Upper lobe of right lung (tissue), 1 donor: ENCODE measurements around the gene DSCAM. TPM values are rescaled to one million over a fixed set of nuclear protein-coding genes. Genes with fewer than 3 reads are reported as not detected.

ENCODE experiments used
- ATAC-seq: fragments of 200-7000 bp; cut with Tn5 transposase; one replicate; pipeline ENCODE4 v1.9.1; 2020; ENCODE audit warnings: mild to moderate bottlenecking, moderate library complexity
- DNase-seq: peaks from one replicate; pipeline ENCODE4 v3.0.0-alpha.2; 2020
- H3K27ac ChIP-seq: fragments of 200-600 bp; one replicate; pipeline ENCODE4 v1.8.0; 2022
- H3K27me3 ChIP-seq: fragments of 200-600 bp; one replicate; pipeline ENCODE4 v1.8.0; 2022; ENCODE audit warnings: mild to moderate bottlenecking
- H3K36me3 ChIP-seq: fragments of 200-600 bp; one replicate; pipeline ENCODE4 v1.8.0; 2022
- H3K4me1 ChIP-seq: fragments of 200-600 bp; one replicate; pipeline ENCODE4 v1.8.0; 2022
- H3K4me3 ChIP-seq: fragments of 200-600 bp; one replicate; pipeline ENCODE4 v1.8.0; 2022; ENCODE audit warnings: mild to moderate bottlenecking
- H3K9me3 ChIP-seq: fragments of 200-600 bp; one replicate; pipeline ENCODE4 v1.8.0; 2022
- CTCF ChIP-seq: fragments of 200-600 bp; IDR thresholded peaks from one replicate; pipeline ENCODE4 v1.8.0; 2022; ENCODE audit warnings: antibody characterized with exemption
- intact Hi-C: fragments of 100-400 bp; cut with DNase I; formaldehyde crosslinking; loops from one replicate; pipeline ENCODE4 v1.11.0; 2022
- total RNA-seq: library from RNA; stranded (reverse); fragmentation: NEBNext Ultra II Directional; extraction: Animal tissue kit (Norgen Biotek cat#: 25700); gene quantifications from one replicate; pipeline ENCODE4 v1.2.1, GENCODE V29; 2021
- donor health status: DM: no; HTN: yes; CAD: no; lungs with severe emphysema.

DSCAM gene
- total RNA-seq, 1 donor from 2014 or later, result not detected

DNA sequence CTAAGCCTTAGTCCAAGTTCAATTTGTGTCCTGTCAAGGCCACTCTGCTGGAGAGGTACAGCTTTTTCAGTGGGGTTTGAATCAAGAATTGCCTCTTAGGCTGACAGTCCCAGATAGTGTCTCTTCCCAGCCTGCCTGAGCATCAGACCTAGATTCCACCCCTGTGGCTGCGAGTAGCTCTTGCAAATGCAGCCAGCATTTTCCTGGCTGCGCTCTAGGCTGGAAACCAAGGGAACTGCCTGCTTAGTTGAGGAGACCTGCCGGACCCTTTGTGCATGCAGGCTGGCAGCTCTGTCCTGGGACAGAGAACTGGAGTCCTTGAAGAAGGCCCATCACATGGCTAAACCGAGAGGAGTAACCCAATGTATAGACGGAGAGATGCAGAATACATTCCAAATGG is 686.0 kb downstream of the DSCAM start:
- ATAC-seq, result no peak
- no peak for TF ChIP-seq CTCF
- Histone ChIP-seq H3K4me1 (no peaks in the 10 kb centered on the region), H3K36me3 (no peaks in the 10 kb centered on the region), H3K27me3 (no peaks in the 10 kb centered on the region), H3K27ac (no peak overlapping the region), H3K4me3 (no peak overlapping the region), H3K9me3 (no peaks in the 10 kb centered on the region)
- no peak for DNase-seq
- intact Hi-C loops, result no loop called here

GRCh38 chr21:40158366-40158765 is 688.6 kb downstream of the DSCAM start:
- Histone ChIP-seq H3K27me3 (no peaks in the 10 kb centered on the region), H3K9me3 (no peaks in the 10 kb centered on the region), H3K4me1 (no peaks in the 10 kb centered on the region), H3K27ac (no peak overlapping the region), H3K36me3 (no peaks in the 10 kb centered on the region), H3K4me3 (no peak overlapping the region)
- ATAC-seq (no peak), DNase-seq (no peak)
- intact Hi-C loops, result no loop called here
- no peak for TF ChIP-seq CTCF

DNA sequence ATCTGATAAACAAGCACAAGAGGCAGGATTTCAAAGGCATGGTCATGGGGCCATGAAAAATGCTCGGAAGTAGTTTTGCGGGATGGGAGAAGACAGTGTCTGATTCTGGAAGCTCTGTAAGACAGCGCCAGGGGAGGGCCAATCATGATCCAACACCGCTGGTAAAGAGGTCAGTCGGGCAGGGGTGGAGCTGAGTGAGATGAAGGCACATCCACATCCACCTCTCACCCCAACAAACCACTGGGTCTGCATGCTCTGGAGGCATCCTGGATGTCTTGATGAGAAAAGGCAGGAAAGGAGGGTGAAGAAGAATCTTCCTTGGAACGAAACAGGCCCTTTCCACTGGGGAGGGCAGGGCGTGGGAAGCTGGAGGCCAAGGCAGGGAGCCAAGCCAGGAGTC is 691.4 kb downstream of the DSCAM start:
- no peak for TF ChIP-seq CTCF
- no peaks in the 10 kb centered on the region for H3K4me1 ChIP-seq

GRCh38 chr21:40153351-40153750 is 693.6 kb downstream of the DSCAM start:
- H3K9me3 ChIP-seq, result no peaks in the 10 kb centered on the region
- intact Hi-C loops, result no loop called here
- no peak overlapping the region for H3K27ac ChIP-seq
- TF ChIP-seq CTCF, result no peak
- no peaks in the 10 kb centered on the region for H3K36me3 ChIP-seq
- ATAC-seq (no peak), DNase-seq (no peak)
- no peaks in the 10 kb centered on the region for H3K4me1 ChIP-seq
- H3K27me3 ChIP-seq, result no peaks in the 10 kb centered on the region
- no peak overlapping the region for H3K4me3 ChIP-seq

More for the DNA sequence above, 691.4 kb downstream of the DSCAM start:
- ATAC-seq (no peak), DNase-seq (no peak)
- intact Hi-C loops, result no loop called here
- Histone ChIP-seq H3K27me3 (no peaks in the 10 kb centered on the region), H3K9me3 (no peaks in the 10 kb centered on the region), H3K27ac (no peak overlapping the region), H3K36me3 (no peaks in the 10 kb centered on the region), H3K4me3 (no peak overlapping the region)

DNA sequence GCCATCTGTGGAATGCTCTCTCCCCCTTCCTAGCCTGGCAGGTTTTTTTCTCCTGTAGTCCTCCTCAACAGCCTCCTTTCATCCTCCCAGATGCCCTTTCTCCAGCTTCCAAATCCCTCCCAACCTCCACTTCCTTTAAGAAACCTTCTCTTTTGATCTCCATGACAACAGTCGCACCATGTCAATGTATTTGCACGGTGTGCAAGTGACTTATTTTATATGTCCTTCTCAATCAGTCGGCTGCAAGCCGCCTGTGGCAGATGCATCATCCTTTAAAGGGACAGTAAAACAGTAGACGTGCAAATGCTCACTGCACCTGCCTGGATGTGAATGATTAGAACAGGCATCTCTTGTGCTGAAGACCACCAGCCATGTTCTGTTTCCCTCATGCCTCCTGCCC is 694.5 kb downstream of the DSCAM start:
- DNase-seq (no peak), ATAC-seq (no peak)
- no peak overlapping the region for H3K27ac ChIP-seq
- intact Hi-C loops, result no loop called here
- no peaks in the 10 kb centered on the region for H3K4me1 ChIP-seq
- no peaks in the 10 kb centered on the region for H3K27me3 ChIP-seq
- H3K9me3 ChIP-seq, result no peaks in the 10 kb centered on the region
- no peak overlapping the region for H3K4me3 ChIP-seq
- no peak for TF ChIP-seq CTCF
- H3K36me3 ChIP-seq, result no peaks in the 10 kb centered on the region

DNA sequence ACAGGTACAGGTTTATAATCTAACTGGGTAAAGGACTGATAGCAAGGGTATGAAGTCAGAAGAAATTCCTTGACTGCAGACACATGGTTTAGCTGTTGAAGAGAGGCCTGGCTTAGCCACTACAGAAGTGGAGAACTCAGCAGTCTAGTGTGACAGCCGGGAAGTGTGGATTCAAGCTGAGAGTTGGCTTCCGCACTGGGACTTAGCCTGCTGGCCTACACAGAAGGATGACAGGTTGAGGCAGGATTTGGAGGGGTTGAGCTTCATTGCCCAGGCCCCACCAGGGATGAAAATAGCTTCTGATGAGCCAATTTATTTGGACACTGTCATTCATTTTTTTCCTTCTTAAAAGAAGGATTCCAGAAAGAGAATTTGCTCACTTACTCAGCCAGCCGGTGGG is 695.3 kb downstream of the DSCAM start:
- no peaks in the 10 kb centered on the region for H3K36me3 ChIP-seq
- TF ChIP-seq CTCF, result no peak
- H3K27ac ChIP-seq, result no peak overlapping the region
- no peak overlapping the region for H3K4me3 ChIP-seq
- no peaks in the 10 kb centered on the region for H3K9me3 ChIP-seq
- DNase-seq, result no peak
- no peaks in the 10 kb centered on the region for H3K27me3 ChIP-seq
- intact Hi-C loops, result no loop called here
- ATAC-seq, result no peak
- no peaks in the 10 kb centered on the region for H3K4me1 ChIP-seq
